ENCODE measurements around the gene BAG2.

DNA sequence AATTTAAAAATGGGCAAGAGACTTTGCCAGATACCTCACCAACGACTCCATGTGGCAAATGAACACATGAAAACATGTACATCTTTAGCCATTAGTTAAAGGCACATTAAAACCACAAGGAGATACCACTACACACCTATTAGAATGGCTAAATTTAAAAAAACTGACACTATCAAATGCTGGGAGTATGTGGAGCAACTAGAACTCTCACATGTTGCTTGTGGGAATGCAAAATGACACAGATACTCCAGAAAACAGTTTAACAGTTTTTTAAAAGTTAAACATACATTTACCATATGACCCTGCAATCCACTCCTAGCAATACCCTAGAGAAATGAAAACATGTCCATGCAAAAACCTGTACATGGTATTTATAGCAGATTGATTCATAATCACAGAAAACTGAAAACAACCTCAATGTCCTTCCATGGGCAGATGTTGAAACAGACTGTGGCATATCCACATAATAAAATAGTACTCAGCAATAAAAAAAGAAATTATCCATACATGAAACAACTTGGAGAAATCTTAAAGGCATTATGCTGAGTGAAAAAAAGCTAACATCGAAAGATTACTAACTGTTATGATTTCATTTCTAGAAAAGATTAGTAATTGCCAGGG lies 48.1 kb downstream of the BAG2 start:
- TF ChIP-seq, protein P1, sequence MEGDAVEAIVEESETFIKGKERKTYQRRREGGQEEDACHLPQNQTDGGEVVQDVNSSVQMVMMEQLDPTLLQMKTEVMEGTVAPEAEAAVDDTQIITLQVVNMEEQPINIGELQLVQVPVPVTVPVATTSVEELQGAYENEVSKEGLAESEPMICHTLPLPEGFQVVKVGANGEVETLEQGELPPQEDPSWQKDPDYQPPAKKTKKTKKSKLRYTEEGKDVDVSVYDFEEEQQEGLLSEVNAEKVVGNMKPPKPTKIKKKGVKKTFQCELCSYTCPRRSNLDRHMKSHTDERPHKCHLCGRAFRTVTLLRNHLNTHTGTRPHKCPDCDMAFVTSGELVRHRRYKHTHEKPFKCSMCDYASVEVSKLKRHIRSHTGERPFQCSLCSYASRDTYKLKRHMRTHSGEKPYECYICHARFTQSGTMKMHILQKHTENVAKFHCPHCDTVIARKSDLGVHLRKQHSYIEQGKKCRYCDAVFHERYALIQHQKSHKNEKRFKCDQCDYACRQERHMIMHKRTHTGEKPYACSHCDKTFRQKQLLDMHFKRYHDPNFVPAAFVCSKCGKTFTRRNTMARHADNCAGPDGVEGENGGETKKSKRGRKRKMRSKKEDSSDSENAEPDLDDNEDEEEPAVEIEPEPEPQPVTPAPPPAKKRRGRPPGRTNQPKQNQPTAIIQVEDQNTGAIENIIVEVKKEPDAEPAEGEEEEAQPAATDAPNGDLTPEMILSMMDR (conservative IDR thresholded peaks at IDR 0.05): no peak
- TF ChIP-seq EZH2 (IDR thresholded peaks at IDR 0.05; ENCODE audit: low read depth): no peak
